ENCODE data around the gene UBE4B. TPM values are rescaled to one million over a fixed set of nuclear protein-coding genes. Genes with fewer than 3 reads are reported as not detected.
A peak's percentile ranks its signal among the peaks of the same experiment; 100 is the strongest.

UBE4B gene
- total RNA-seq, result 61.3 to 64.5 TPM (median 63.7 TPM) in 3 replicates

GRCh38 chr1:10032590-10033358 lies at the start of gene UBE4B:
TSS of gene UBE4B (plus strand) at chr1:10032958. CDS start at chr1:10033671, 713 bp downstream.
- Mint-ChIP-seq H3K27me3 (ENCODE audit: low read depth) (no peaks in the 10 kb centered on the region), H3K4me1 (peaks cover 37% of the 10 kb centered on the region), H3K36me3 (no peaks in the 10 kb centered on the region), H3K27ac (peak within 1 kb of the TSS; percentile 94), H3K4me3 (peak within 1 kb of the TSS; percentile 77), H3K9me3 (no peaks in the 10 kb centered on the region)
- peak; percentile 88 for TF ChIP-seq CTCF (IDR thresholded peaks at IDR 0.05; ENCODE audit: unreplicated experiment)
- DNase-seq (ENCODE audit: low spot score in 2 of 2, unreplicated experiment in 2 of 2), result peak; percentile 99

GRCh38 chr1:9984253-9984652 lies 48.5 kb upstream of the UBE4B start:
- no peak for DNase-seq (ENCODE audit: low spot score in 2 of 2, unreplicated experiment in 2 of 2)
- no peaks in the 10 kb centered on the region for H3K4me1 Mint-ChIP-seq
- no peaks in the 10 kb centered on the region for H3K9me3 Mint-ChIP-seq
- no peak overlapping the region for H3K27ac Mint-ChIP-seq
- TF ChIP-seq CTCF (IDR thresholded peaks at IDR 0.05; ENCODE audit: unreplicated experiment), result no peak
- no peaks in the 10 kb centered on the region for H3K27me3 Mint-ChIP-seq (ENCODE audit: low read depth)
- H3K4me3 Mint-ChIP-seq, result no peak overlapping the region
- peaks cover 16% of the 10 kb centered on the region for H3K36me3 Mint-ChIP-seq

GRCh38 chr1:9985001-9985400 lies 47.8 kb upstream of the UBE4B start:
- no peak for DNase-seq (ENCODE audit: low spot score in 2 of 2, unreplicated experiment in 2 of 2)
- Mint-ChIP-seq H3K9me3 (no peaks in the 10 kb centered on the region), H3K27ac (no peak overlapping the region), H3K27me3 (ENCODE audit: low read depth) (no peaks in the 10 kb centered on the region), H3K4me1 (no peaks in the 10 kb centered on the region), H3K4me3 (no peak overlapping the region), H3K36me3 (peaks cover 15% of the 10 kb centered on the region)
- no peak for TF ChIP-seq CTCF (IDR thresholded peaks at IDR 0.05; ENCODE audit: unreplicated experiment)

GRCh38 chr1:9989773-9990172 lies 43.0 kb upstream of the UBE4B start:
- H3K4me3 Mint-ChIP-seq, result no peak overlapping the region
- H3K36me3 Mint-ChIP-seq, result no peaks in the 10 kb centered on the region
- H3K9me3 Mint-ChIP-seq, result no peaks in the 10 kb centered on the region
- H3K4me1 Mint-ChIP-seq, result peaks cover 5% of the 10 kb centered on the region
- DNase-seq (ENCODE audit: low spot score in 2 of 2, unreplicated experiment in 2 of 2), result no peak
- H3K27me3 Mint-ChIP-seq (ENCODE audit: low read depth), result peaks cover 5% of the 10 kb centered on the region
- H3K27ac Mint-ChIP-seq, result no peak overlapping the region
- no peak for TF ChIP-seq CTCF (IDR thresholded peaks at IDR 0.05; ENCODE audit: unreplicated experiment)

- DNase-seq (ENCODE audit: low spot score in 2 of 2, unreplicated experiment in 2 of 2), result no peak
- H3K36me3 Mint-ChIP-seq, result no peaks in the 10 kb centered on the region
- no peak overlapping the region for H3K4me3 Mint-ChIP-seq
- H3K9me3 Mint-ChIP-seq, result no peaks in the 10 kb centered on the region
- peaks cover 7% of the 10 kb centered on the region for H3K27me3 Mint-ChIP-seq (ENCODE audit: low read depth)
- no peak overlapping the region for H3K27ac Mint-ChIP-seq
- TF ChIP-seq CTCF (IDR thresholded peaks at IDR 0.05; ENCODE audit: unreplicated experiment), result no peak
- peaks cover 5% of the 10 kb centered on the region for H3K4me1 Mint-ChIP-seq
These were observed 41.8 kb upstream of the UBE4B start for GRCh38 chr1:9990944-9991343.
